GM23338 (cell line): ENCODE data around the gene KLHDC8A. TPM values are rescaled to one million over a fixed set of nuclear protein-coding genes. Genes with fewer than 3 reads are reported as not detected.
A peak's percentile ranks its signal among the peaks of the same experiment; 100 is the strongest.

Source experiments
- ATAC-seq: fragments of 200-7000 bp; cut with Tn5 transposase; 3 replicates; pipeline ENCODE4 v1.9.1; 2020
- DNase-seq: peaks from one replicate; pipeline ENCODE4 v3.0.0-alpha.2; 2015; ENCODE audit warnings: low spot score
- H2AFZ ChIP-seq: fragments of 200-600 bp; sonication (generic); 2 replicates; pipeline ENCODE4 v1.8.0; 2016; ENCODE audit warnings: antibody characterized with exemption, mild to moderate bottlenecking, moderate library complexity
- H3F3A ChIP-seq: fragments of 200-600 bp; sonication (generic); replicated peaks from 2 replicates; pipeline ENCODE4 v1.8.0; 2017; ENCODE audit warnings: antibody characterized with exemption, mixed run types, low read depth
- H3K27ac ChIP-seq: fragments of 200-600 bp; sonication (generic); 2 replicates; pipeline ENCODE4 v1.6.1; 2016; ENCODE audit warnings: low read depth
- H3K27me3 ChIP-seq: fragments of 200-600 bp; sonication (generic); 2 replicates; pipeline ENCODE4 v1.8.0; 2016; ENCODE audit warnings: mild to moderate bottlenecking, mixed run types, moderate library complexity; ENCODE audit not compliant: insufficient read depth
- H3K36me3 ChIP-seq: fragments of 200-600 bp; sonication (generic); 2 replicates; pipeline ENCODE4 v1.8.0; 2016; ENCODE audit warnings: mild to moderate bottlenecking; ENCODE audit not compliant: insufficient read depth
- H3K4me1 ChIP-seq: fragments of 200-600 bp; sonication (generic); 2 replicates; pipeline ENCODE4 v1.8.0; 2016; ENCODE audit warnings: mild to moderate bottlenecking, moderate library complexity; ENCODE audit not compliant: insufficient read depth
- H3K4me2 ChIP-seq: fragments of 200-600 bp; sonication (generic); 2 replicates; pipeline ENCODE4 v1.7.1; 2017; ENCODE audit warnings: mixed run types
- H3K4me3 ChIP-seq: fragments of 200-600 bp; sonication (generic); 2 replicates; pipeline ENCODE4 v1.6.1; 2016; ENCODE audit warnings: mixed run types
- H3K79me2 ChIP-seq: fragments of 200-600 bp; sonication (generic); replicated peaks from 2 replicates; pipeline ENCODE4 v1.8.0; 2017; ENCODE audit warnings: mild to moderate bottlenecking; ENCODE audit not compliant: insufficient read depth
- H3K9me2 ChIP-seq: fragments of 200-600 bp; sonication (generic); 2 replicates; pipeline ENCODE4 v1.8.0; 2017; ENCODE audit not compliant: insufficient read depth
- H4K20me1 ChIP-seq: fragments of 200-600 bp; sonication (generic); replicated peaks from 2 replicates; pipeline ENCODE4 v1.8.0; 2017; ENCODE audit warnings: mild to moderate bottlenecking; ENCODE audit not compliant: insufficient read depth
- H3K27ac Mint-ChIP-seq: 2 replicates; pipeline ENCODE4 v1.8.0; 2020; ENCODE audit warnings: inconsistent platforms, mild to moderate bottlenecking, moderate library complexity, mixed read lengths
- H3K27me3 Mint-ChIP-seq: 3 replicates; pipeline ENCODE4 v1.8.0; 2022; ENCODE audit warnings: low read depth, mild to moderate bottlenecking, moderate library complexity, mixed read lengths, inconsistent platforms; ENCODE audit not compliant: insufficient read depth, poor library complexity
- H3K36me3 Mint-ChIP-seq: 3 replicates; pipeline ENCODE4 v1.8.0; 2021; ENCODE audit warnings: low read depth, mild to moderate bottlenecking, inconsistent platforms, moderate library complexity, mixed read lengths
- H3K4me1 Mint-ChIP-seq: 3 replicates; pipeline ENCODE4 v1.8.0; 2020; ENCODE audit warnings: mild to moderate bottlenecking, inconsistent platforms, mixed read lengths
- H3K4me3 Mint-ChIP-seq: 3 replicates; pipeline ENCODE4 v1.8.0; 2021; ENCODE audit warnings: moderate library complexity, mild to moderate bottlenecking, inconsistent platforms, mixed read lengths
- H3K9me3 Mint-ChIP-seq: 3 replicates; pipeline ENCODE4 v1.8.0; 2020; ENCODE audit warnings: moderate library complexity, mild to moderate bottlenecking, inconsistent platforms, mixed read lengths
- CREB1 ChIP-seq: fragments of 250-450 bp; sonication (Bioruptor Pico); IDR thresholded peaks from 2 replicates; pipeline ENCODE4 v1.5.0; 2020; ENCODE audit warnings: low read depth, mild to moderate bottlenecking, moderate library complexity
- EZH2 ChIP-seq: fragments of 200-600 bp; sonication (generic); IDR thresholded peaks from one replicate; pipeline ENCODE4 v1.8.0; 2017; ENCODE audit warnings: antibody characterized with exemption, mild to moderate bottlenecking, low read depth; ENCODE audit not compliant: unreplicated experiment
- EZH2phosphoT487 ChIP-seq: fragments of 200-600 bp; sonication (generic); IDR thresholded peaks from one replicate; pipeline ENCODE4 v1.8.1; 2018; ENCODE audit warnings: antibody characterized with exemption; ENCODE audit not compliant: unreplicated experiment
- NANOG ChIP-seq: IDR thresholded peaks from 2 replicates; pipeline ENCODE4 v1.6.1; 2016; ENCODE audit warnings: antibody characterized with exemption, borderline replicate concordance
- ZNF114 ChIP-seq: fragments of 250-450 bp; sonication (Bioruptor Pico); IDR thresholded peaks from 2 replicates; pipeline ENCODE4 v1.5.0; 2020; ENCODE audit warnings: mild to moderate bottlenecking, moderate library complexity
- ZNF331 ChIP-seq: fragments of 250-450 bp; sonication (Bioruptor Pico); IDR thresholded peaks from 2 replicates; pipeline ENCODE4 v1.5.0; 2020; ENCODE audit warnings: low read depth, mild to moderate bottlenecking, moderate library complexity
- polyA plus RNA-seq: library from polyadenylated mRNA; unstranded; fragments of >200 nt; fragmentation: Nextera tagmentation; extraction: Ambion mirVana; gene quantifications from 2 replicates; pipeline ENCODE4 v1.2.1, GENCODE V29; 2016
- total RNA-seq: library from RNA; depleted of rRNA; stranded (reverse); fragments of >200 nt; shearing (Covaris generic); gene quantifications from 2 replicates; pipeline ENCODE4 v1.2.3, GENCODE V29; 2014
- TF ChIP-seq, protein P1 (sequence below): fragments of 250-450 bp; sonication (Bioruptor Pico); IDR thresholded peaks from 2 replicates; pipeline ENCODE4 v1.5.0; 2020; ENCODE audit warnings: mild to moderate bottlenecking, moderate library complexity

Gene KLHDC8A
- total and polyA plus RNA-seq, 2 experiments from 2014 or later, result 1.7 to 2.8 TPM

DNA sequence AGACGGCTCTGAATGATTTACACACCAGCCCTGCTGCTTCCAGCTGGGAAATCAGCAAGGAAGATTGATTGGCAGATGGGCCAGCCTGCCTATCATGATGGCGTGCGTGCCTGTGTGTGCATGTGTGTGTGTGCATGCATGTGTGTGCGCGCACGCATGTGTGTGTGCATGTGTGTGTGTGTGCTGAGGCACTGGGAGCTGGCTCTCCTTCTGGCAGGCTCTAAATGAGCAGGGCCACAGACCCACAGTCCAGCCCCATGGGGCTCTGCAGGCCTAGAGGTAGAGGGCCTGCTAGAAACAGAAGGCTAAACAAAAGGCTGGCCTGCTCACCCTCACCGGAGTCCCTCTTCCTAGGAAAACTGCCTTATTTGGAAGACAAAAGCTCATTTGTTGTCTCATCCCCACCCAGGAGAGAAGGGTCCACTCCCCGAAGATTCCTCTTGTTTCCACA lies 6.0 kb downstream of the KLHDC8A start (continued):
- TF ChIP-seq, protein P1, sequence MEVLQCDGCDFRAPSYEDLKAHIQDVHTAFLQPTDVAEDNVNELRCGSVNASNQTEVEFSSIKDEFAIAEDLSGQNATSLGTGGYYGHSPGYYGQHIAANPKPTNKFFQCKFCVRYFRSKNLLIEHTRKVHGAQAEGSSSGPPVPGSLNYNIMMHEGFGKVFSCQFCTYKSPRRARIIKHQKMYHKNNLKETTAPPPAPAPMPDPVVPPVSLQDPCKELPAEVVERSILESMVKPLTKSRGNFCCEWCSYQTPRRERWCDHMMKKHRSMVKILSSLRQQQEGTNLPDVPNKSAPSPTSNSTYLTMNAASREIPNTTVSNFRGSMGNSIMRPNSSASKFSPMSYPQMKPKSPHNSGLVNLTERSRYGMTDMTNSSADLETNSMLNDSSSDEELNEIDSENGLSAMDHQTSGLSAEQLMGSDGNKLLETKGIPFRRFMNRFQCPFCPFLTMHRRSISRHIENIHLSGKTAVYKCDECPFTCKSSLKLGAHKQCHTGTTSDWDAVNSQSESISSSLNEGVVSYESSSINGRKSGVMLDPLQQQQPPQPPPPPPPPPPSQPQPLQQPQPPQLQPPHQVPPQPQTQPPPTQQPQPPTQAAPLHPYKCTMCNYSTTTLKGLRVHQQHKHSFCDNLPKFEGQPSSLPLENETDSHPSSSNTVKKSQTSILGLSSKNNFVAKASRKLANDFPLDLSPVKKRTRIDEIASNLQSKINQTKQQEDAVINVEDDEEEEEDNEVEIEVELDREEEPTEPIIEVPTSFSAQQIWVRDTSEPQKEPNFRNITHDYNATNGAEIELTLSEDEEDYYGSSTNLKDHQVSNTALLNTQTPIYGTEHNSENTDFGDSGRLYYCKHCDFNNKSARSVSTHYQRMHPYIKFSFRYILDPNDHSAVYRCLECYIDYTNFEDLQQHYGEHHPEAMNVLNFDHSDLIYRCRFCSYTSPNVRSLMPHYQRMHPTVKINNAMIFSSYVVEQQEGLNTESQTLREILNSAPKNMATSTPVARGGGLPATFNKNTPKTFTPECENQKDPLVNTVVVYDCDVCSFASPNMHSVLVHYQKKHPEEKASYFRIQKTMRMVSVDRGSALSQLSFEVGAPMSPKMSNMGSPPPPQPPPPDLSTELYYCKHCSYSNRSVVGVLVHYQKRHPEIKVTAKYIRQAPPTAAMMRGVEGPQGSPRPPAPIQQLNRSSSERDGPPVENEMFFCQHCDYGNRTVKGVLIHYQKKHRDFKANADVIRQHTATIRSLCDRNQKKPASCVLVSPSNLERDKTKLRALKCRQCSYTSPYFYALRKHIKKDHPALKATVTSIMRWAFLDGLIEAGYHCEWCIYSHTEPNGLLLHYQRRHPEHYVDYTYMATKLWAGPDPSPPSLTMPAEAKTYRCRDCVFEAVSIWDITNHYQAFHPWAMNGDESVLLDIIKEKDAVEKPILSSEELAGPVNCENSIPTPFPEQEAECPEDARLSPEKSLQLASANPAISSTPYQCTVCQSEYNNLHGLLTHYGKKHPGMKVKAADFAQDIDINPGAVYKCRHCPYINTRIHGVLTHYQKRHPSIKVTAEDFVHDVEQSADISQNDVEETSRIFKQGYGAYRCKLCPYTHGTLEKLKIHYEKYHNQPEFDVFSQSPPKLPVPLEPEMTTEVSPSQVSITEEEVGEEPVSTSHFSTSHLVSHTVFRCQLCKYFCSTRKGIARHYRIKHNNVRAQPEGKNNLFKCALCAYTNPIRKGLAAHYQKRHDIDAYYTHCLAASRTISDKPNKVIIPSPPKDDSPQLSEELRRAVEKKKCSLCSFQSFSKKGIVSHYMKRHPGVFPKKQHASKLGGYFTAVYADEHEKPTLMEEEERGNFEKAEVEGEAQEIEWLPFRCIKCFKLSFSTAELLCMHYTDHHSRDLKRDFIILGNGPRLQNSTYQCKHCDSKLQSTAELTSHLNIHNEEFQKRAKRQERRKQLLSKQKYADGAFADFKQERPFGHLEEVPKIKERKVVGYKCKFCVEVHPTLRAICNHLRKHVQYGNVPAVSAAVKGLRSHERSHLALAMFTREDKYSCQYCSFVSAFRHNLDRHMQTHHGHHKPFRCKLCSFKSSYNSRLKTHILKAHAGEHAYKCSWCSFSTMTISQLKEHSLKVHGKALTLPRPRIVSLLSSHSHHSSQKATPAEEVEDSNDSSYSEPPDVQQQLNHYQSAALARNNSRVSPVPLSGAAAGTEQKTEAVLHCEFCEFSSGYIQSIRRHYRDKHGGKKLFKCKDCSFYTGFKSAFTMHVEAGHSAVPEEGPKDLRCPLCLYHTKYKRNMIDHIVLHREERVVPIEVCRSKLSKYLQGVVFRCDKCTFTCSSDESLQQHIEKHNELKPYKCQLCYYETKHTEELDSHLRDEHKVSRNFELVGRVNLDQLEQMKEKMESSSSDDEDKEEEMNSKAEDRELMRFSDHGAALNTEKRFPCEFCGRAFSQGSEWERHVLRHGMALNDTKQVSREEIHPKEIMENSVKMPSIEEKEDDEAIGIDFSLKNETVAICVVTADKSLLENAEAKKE (CRISPR knock-in tag), result peak; percentile 63; the same call in 1 of the 2 replicates
- TF ChIP-seq EZH2phosphoT487 (no peak), EZH2 (no peak), ZNF114 (CRISPR knock-in tag) (no peak), NANOG (no peak)

DNA sequence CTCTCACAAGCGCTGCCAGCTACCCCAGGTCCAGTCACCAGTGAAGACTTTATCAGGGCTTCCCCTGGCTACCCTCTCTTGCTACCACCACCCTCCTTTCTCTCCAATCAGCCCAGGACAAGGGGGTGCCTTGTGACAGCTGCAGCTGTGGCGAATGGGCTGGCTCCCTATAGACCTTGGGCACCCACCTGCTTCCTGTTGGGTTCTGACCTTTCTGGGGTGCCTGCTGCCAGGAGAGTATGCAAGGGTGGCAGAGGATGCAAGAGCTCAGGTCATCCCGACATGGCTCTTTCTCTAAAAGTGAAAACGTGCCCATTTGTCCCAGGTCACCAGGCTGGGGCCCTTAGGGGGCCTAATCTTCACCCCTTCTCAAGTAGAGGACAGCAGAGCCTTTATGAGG lies 6.6 kb downstream of the KLHDC8A start:
- Histone ChIP-seq H3K27ac (peak overlapping the region; percentile 65; the same call in 1 of the 2 replicates), H3K79me2 (no peaks in the 10 kb centered on the region), H3K27me3 (peaks cover 15% of the 10 kb centered on the region), H3K4me2 (peak overlapping the region; percentile 55), H3K4me1 (peaks cover 74% of the 10 kb centered on the region), H3K9me2 (no peaks in the 10 kb centered on the region), H3K36me3 (no peaks in the 10 kb centered on the region), H3K4me3 (no peak overlapping the region; the same call in 1 of the 2 replicates), H3F3A (peaks cover 19% of the 10 kb centered on the region), H2AFZ (peak overlapping the region; percentile 30; the same call in 1 of the 2 replicates), H4K20me1 (no peaks in the 10 kb centered on the region)
- TF ChIP-seq CREB1 (CRISPR knock-in tag) (no peak), ZNF114 (CRISPR knock-in tag) (no peak), EZH2phosphoT487 (no peak), ZNF331 (CRISPR knock-in tag) (no peak)
- H3K4me1 Mint-ChIP-seq, result peaks cover 57% of the 10 kb centered on the region
- H3K4me3 Mint-ChIP-seq, result no peak overlapping the region
- DNase-seq (no peak), ATAC-seq (no peak)
- no peaks in the 10 kb centered on the region for H3K36me3 Mint-ChIP-seq
- peak overlapping the region; percentile 89; the same call in 1 of the 2 replicates for H3K27ac Mint-ChIP-seq
- no peaks in the 10 kb centered on the region; the same call in 2 of the 3 replicates for H3K9me3 Mint-ChIP-seq
- peaks cover 23% of the 10 kb centered on the region for H3K27me3 Mint-ChIP-seq
